Neuronal stem cell (in vitro differentiated cells): ENCODE results near the gene MAML2.
"Not testable (repeated sequence)": the region's sequence is repeated elsewhere in the genome, so short reads cannot be mapped to it uniquely, and the experiment has no call there.

Experiments
- DNase-seq: peaks from one replicate; pipeline ENCODE4 v3.0.0-alpha.2; 2013; ENCODE audit warnings: low spot score
- H2AFZ ChIP-seq: one replicate; pipeline ENCODE4 v1.6.1; 2013; ENCODE audit warnings: mild to moderate bottlenecking, low read length, inconsistent platforms
- H2AK5ac ChIP-seq: 2 replicates; pipeline ENCODE4 v1.6.1; 2013; ENCODE audit warnings: low read depth, mild to moderate bottlenecking, inconsistent platforms, low read length, moderate library complexity, mixed read lengths
- H2BK120ac ChIP-seq: 2 replicates; pipeline ENCODE4 v1.6.1; 2013; ENCODE audit warnings: low read depth, mild to moderate bottlenecking, inconsistent platforms, low read length, moderate library complexity, mixed read lengths
- H2BK12ac ChIP-seq: one replicate; pipeline ENCODE4 v1.6.1; 2013; ENCODE audit warnings: low read length, inconsistent platforms
- H2BK15ac ChIP-seq: 2 replicates; pipeline ENCODE4 v1.6.1; 2013; ENCODE audit warnings: mild to moderate bottlenecking, low read length, inconsistent platforms, mixed read lengths
- H2BK5ac ChIP-seq: one replicate; pipeline ENCODE4 v1.6.1; 2013; ENCODE audit warnings: inconsistent platforms, mild to moderate bottlenecking, low read length, moderate library complexity
- H3K14ac ChIP-seq: one replicate; pipeline ENCODE4 v1.6.1; 2013; ENCODE audit warnings: low read length, inconsistent platforms
- H3K18ac ChIP-seq: 2 replicates; pipeline ENCODE4 v1.6.1; 2013; ENCODE audit warnings: low read length, inconsistent platforms
- H3K23ac ChIP-seq: 2 replicates; pipeline ENCODE4 v1.6.1; 2013; ENCODE audit warnings: low read depth, mild to moderate bottlenecking, mixed read lengths, low read length, inconsistent platforms; ENCODE audit not compliant: poor library complexity
- H3K27ac ChIP-seq: replicated peaks from 3 replicates; pipeline ENCODE4 v1.5.1; 2013; ENCODE audit warnings: low read length, inconsistent platforms
- H3K27me3 ChIP-seq, 3 experiments: 2 replicates each; pipeline ENCODE4 v1.6.1; 2013; ENCODE audit warnings: low read length in 3 of 3, mild to moderate bottlenecking in 2 of 3, inconsistent platforms in 1 of 3, low read depth in 1 of 3, mixed read lengths in 1 of 3, moderate library complexity in 1 of 3; ENCODE audit not compliant: control insufficient read depth in 3 of 3, insufficient read depth in 3 of 3
- H3K36me3 ChIP-seq, 2 donors: replicated peaks in 1 of 2; 2 replicates each; pipeline ENCODE4 v1.6.1; 2013; ENCODE audit warnings: low read length in 2 of 2; ENCODE audit not compliant: control insufficient read depth in 2 of 2, insufficient read depth in 2 of 2
- H3K4ac ChIP-seq: 2 replicates; pipeline ENCODE4 v1.6.1; 2013; ENCODE audit warnings: inconsistent platforms, mild to moderate bottlenecking, low read length, moderate library complexity
- H3K4me1 ChIP-seq, 2 donors: 1 replicate in 1 of 2; 2 replicates in 1 of 2; pipeline ENCODE4 v1.6.1; 2013; ENCODE audit warnings: low read length in 2 of 2, low read depth in 1 of 2; ENCODE audit not compliant: control insufficient read depth in 2 of 2, insufficient read depth in 1 of 2
- H3K4me2 ChIP-seq: one replicate; pipeline ENCODE4 v1.6.1; 2013; ENCODE audit warnings: mild to moderate bottlenecking, low read length, inconsistent platforms; ENCODE audit not compliant: insufficient read depth, poor library complexity, severe bottlenecking
- H3K4me3 ChIP-seq, 2 donors: 2 replicates each; pipeline ENCODE4 v1.5.1; 2013; ENCODE audit warnings: low read length in 2 of 2, mild to moderate bottlenecking in 2 of 2, inconsistent platforms in 1 of 2, moderate library complexity in 1 of 2
- H3K79me1 ChIP-seq: one replicate; pipeline ENCODE4 v1.6.1; 2013; ENCODE audit warnings: low read depth, mild to moderate bottlenecking, inconsistent platforms, low read length, moderate library complexity
- H3K9ac ChIP-seq: one replicate; pipeline ENCODE4 v1.6.1; 2013; ENCODE audit warnings: mild to moderate bottlenecking, low read depth, low read length, inconsistent platforms; ENCODE audit not compliant: poor library complexity
- H3K9me3 ChIP-seq, 2 donors: replicated peaks in 1 of 2; 2 replicates each; pipeline versions ENCODE3 to v1.6.1; 2013; ENCODE audit warnings: low read length in 2 of 2, mild to moderate bottlenecking in 2 of 2, inconsistent platforms in 1 of 2, low read depth in 1 of 2, mixed read lengths in 1 of 2, moderate library complexity in 1 of 2; ENCODE audit not compliant: control insufficient read depth in 2 of 2, insufficient read depth in 1 of 2
- H4K8ac ChIP-seq: one replicate; pipeline ENCODE4 v1.6.1; 2013; ENCODE audit warnings: low read depth, mild to moderate bottlenecking, inconsistent platforms, low read length, moderate library complexity
- H4K91ac ChIP-seq: one replicate; pipeline ENCODE4 v1.6.1; 2013; ENCODE audit warnings: low read length, low read depth, mild to moderate bottlenecking, inconsistent platforms; ENCODE audit not compliant: poor library complexity
- WGBS, 2 donors: extraction: QIAGEN DNeasy Blood & Tissue Kit; methylation state at CpG; one replicate each; pipeline ENCODE4 v1.1.7; 2013; ENCODE audit warnings: missing lambda C conversion rate in 2 of 2, mixed read lengths in 1 of 2; ENCODE audit not compliant: insufficient read length in 2 of 2, insufficient replicate concordance in 1 of 2; ENCODE audit errors: extremely low coverage in 2 of 2; 5-methylcytosine and 5-hydroxymethylcytosine counted together

MAML2 gene

DNA sequence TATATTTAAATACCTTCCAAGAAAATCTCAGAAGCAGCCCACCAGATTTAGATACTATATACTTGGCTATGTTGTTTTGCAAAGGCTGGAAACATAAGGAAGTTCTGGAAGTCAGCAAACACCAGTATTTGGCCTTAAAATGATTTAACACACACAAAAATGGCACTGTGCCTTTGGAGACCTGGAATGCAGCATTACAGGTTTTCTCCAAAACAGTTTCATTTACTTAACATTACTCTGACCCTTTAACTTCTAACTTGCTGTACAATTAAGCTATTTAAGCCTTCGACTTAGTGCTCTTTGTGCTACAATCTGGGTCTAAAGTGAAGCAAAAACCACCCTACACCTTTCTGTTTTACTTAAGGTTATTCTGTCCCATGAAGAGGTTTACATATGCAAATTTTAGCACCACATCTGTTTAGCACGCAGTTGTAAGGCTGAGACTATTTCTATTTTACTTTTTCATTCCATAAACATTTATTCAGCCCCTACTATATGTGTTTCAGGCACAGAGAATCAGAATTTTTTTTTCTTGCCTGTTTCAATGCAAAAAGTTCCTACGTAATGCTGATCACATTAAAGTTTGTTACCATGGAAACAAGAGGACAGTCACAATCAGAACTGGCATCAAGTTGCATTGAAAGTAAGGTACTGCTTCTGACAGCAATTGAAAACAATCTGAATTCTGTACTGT is 70.3 kb downstream of the MAML2 start:
- no peaks in the 10 kb centered on the region for H3K27me3 ChIP-seq
- no peak overlapping the region for H3K23ac ChIP-seq
- H3K4me2 ChIP-seq, result no peak overlapping the region
- no peak overlapping the region for H3K4ac ChIP-seq
- H3K4me1 ChIP-seq, result peaks cover 0 to 7% of the 10 kb centered on the region in 2 donors
- no peak overlapping the region for H2BK15ac ChIP-seq
- DNase-seq, result no peak
- no peak overlapping the region for H2BK5ac ChIP-seq
- peaks cover 0 to 9% of the 10 kb centered on the region in 2 donors for H3K36me3 ChIP-seq
- H2AK5ac ChIP-seq, result no peak overlapping the region
- H4K8ac ChIP-seq, result no peak overlapping the region
- H3K4me3 ChIP-seq, result no peak overlapping the region
- H4K91ac ChIP-seq, result no peak overlapping the region
- WGBS, 2 donors, result no CpG with 5 or more reads among the region's 3 CpGs
- H3K9ac ChIP-seq, result no peak overlapping the region
- no peak overlapping the region for H2AFZ ChIP-seq
- H3K18ac ChIP-seq, result no peak overlapping the region
- H3K27ac ChIP-seq, result no peak overlapping the region
- no peak overlapping the region for H3K14ac ChIP-seq
- H3K79me1 ChIP-seq, result no peaks in the 10 kb centered on the region
- peaks cover 0 to 17% of the 10 kb centered on the region in 2 donors for H3K9me3 ChIP-seq
- no peak overlapping the region for H2BK120ac ChIP-seq
- no peak overlapping the region for H2BK12ac ChIP-seq

DNA sequence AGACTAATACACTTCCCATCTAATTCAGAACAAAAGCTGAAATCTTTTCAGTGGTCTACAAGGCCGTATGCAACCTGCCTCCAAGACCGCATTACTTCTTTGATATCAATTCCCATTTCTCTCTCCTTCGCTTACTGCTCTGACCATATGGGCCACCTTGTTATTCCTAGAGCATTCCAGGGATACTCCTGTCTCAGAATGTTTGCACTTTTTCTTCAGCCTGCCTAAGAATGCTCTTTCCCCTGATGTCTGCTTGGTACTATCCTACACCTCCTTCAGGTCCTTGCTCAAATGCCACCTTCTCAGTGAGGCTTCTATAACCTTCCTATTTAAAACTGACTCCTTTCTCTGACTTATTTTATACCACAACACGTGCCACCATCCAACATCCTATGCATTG is 71.2 kb downstream of the MAML2 start:
- no peak overlapping the region for H2BK5ac ChIP-seq
- H3K4ac ChIP-seq, result no peak overlapping the region
- H3K27me3 ChIP-seq, result no peaks in the 10 kb centered on the region
- H2BK15ac ChIP-seq, result no peak overlapping the region
- no peak overlapping the region for H2BK120ac ChIP-seq
- H2BK12ac ChIP-seq, result no peak overlapping the region
- H2AK5ac ChIP-seq, result no peak overlapping the region
- H3K4me1 ChIP-seq, result peaks cover 0 to 7% of the 10 kb centered on the region in 2 donors
- no peak overlapping the region for H4K91ac ChIP-seq
- no peak overlapping the region for H3K14ac ChIP-seq
- no peak for DNase-seq
- no peak overlapping the region for H4K8ac ChIP-seq
- no peak overlapping the region for H2AFZ ChIP-seq
- H3K79me1 ChIP-seq, result no peaks in the 10 kb centered on the region
- H3K27ac ChIP-seq, result no peak overlapping the region
- peaks cover 0 to 7% of the 10 kb centered on the region in 2 donors for H3K36me3 ChIP-seq
- no peak overlapping the region for H3K23ac ChIP-seq
- no peak overlapping the region for H3K9ac ChIP-seq
- peaks cover 0 to 17% of the 10 kb centered on the region in 2 donors for H3K9me3 ChIP-seq
- H3K18ac ChIP-seq, result no peak overlapping the region
- no CpG with 5 or more reads among the region's 4 CpGs for whole genome bisulfite sequencing, 2 donors
- H3K4me2 ChIP-seq, result no peak overlapping the region
- H3K4me3 ChIP-seq, result no peak overlapping the region

DNA sequence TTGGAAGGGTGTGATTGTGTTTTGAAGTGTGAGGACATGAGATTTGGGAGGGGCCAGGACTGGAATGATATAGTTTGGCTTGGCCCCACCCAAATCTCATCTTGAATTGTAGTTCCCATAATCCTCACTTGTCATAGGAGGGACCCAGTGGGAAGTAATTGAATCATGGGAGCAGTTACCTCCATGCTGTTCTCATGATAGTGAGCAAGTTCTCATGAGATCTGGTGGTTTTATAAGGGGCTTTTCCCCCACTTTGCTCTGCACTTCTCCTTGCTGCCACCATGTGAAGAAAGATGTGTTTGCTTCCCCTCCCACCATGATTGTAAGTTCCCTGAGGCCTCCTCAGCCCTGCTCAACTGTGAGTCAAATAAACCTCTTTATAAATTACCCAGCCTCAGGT is 71.6 kb downstream of the MAML2 start:
- H2AFZ ChIP-seq, H3K9ac ChIP-seq, H3K23ac ChIP-seq, H3K4me1 ChIP-seq, H2BK5ac ChIP-seq, H3K4ac ChIP-seq, DNase-seq, H4K8ac ChIP-seq, H2BK12ac ChIP-seq, H3K18ac ChIP-seq, H3K27me3 ChIP-seq, H2AK5ac ChIP-seq, H3K36me3 ChIP-seq, H3K4me2 ChIP-seq, H3K79me1 ChIP-seq, H3K27ac ChIP-seq, H2BK15ac ChIP-seq, H3K14ac ChIP-seq, H2BK120ac ChIP-seq, H3K4me3 ChIP-seq, H4K91ac ChIP-seq: not testable (repeated sequence)
- peaks cover 0 to 17% of the 10 kb centered on the region in 2 donors for H3K9me3 ChIP-seq

DNA sequence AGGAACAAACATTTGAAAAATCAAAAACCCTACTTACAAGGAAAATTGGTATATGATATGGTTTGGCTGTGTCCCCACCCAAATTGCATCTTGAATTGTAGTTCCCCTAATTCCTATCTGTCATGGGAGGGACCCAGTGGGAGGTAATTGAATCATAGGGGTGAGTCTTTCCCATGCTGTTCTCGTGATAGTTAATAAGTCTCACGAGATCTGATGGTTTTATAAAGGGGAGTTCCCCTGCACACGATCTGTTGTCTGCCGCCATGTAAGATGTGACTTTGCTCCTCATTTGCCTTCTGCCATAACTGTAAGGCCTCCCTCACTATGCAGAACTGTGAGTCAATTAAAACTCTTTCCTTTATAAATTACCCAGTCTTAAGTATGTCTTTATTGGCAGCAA is 74.5 kb downstream of the MAML2 start:
- not testable (repeated sequence) for H3K79me1 ChIP-seq, H2BK120ac ChIP-seq, H2BK15ac ChIP-seq, H3K27me3 ChIP-seq, H2BK5ac ChIP-seq, H3K4me1 ChIP-seq, H3K27ac ChIP-seq, H2AFZ ChIP-seq, H3K23ac ChIP-seq, H3K4me2 ChIP-seq, H2AK5ac ChIP-seq, H3K36me3 ChIP-seq, DNase-seq, H3K18ac ChIP-seq, H3K14ac ChIP-seq, H4K8ac ChIP-seq, H2BK12ac ChIP-seq, H3K4me3 ChIP-seq, H3K9ac ChIP-seq, H3K4ac ChIP-seq, H4K91ac ChIP-seq
- WGBS, 2 donors, result no CpG with 5 or more reads among the region's 4 CpGs
- peaks cover 0 to 17% of the 10 kb centered on the region in 2 donors for H3K9me3 ChIP-seq
